Measurements from ENCODE around the gene RFX4. TPM values are rescaled to one million over a fixed set of nuclear protein-coding genes. Genes with fewer than 3 reads are reported as not detected.

RFX4 gene
- total RNA-seq, 1 experiment from 2014 or later: not detected

DNA sequence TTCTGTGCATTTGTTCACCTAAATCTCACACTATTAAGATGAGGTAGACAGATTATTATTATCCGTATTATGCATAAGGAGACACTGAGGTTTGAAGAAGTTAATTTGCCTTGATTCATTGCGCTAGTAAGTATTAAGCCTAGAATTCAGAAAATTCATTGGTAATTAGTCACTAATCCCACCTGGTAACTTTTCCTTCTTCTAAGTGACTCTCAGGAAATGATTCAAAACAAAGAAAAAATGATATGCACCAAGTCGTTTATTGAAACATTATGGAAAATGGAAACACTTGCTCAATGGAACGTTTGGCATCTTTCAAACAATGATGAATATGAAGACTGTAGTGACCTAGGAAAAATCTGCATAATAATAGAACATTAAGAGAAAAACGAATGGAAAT, 15.2 kb downstream of the RFX4 start:
- DNase-seq (ENCODE audit: low spot score): no peak
- no TSS peak for BruUV-seq (replicated peaks)
- H3K27me3 ChIP-seq (replicated peaks; ENCODE audit: insufficient read depth, low read depth, low read length, poor library complexity): peaks cover 26% of the 10 kb centered on the region
- intact Hi-C loops (cut with micrococcal nuclease; ENCODE audit: unreplicated experiment): no loop called here
- POLR2A ChIA-PET (ENCODE audit: low non-redundant PET): no interaction called here
- CTCF ChIA-PET: no interaction called here
- H3K4me3 ChIP-seq (ENCODE audit: low read depth, low read length, poor library complexity, severe bottlenecking): no peak overlapping the region
- no peaks in the 10 kb centered on the region for H3K9me3 ChIP-seq (ENCODE audit: low read depth, low read length, poor library complexity, severe bottlenecking)
- H3K27ac ChIP-seq (ENCODE audit: low read depth, low read length, poor library complexity, severe bottlenecking): no peak overlapping the region
- H3K4me1 ChIP-seq (ENCODE audit: insufficient read depth, low read length, poor library complexity, severe bottlenecking): no peaks in the 10 kb centered on the region
- TF ChIP-seq EZH2 (IDR thresholded peaks at IDR 0.05; ENCODE audit: borderline replicate concordance, low read depth, low read length, poor library complexity, severe bottlenecking): no peak
- TF ChIP-seq, protein P1, sequence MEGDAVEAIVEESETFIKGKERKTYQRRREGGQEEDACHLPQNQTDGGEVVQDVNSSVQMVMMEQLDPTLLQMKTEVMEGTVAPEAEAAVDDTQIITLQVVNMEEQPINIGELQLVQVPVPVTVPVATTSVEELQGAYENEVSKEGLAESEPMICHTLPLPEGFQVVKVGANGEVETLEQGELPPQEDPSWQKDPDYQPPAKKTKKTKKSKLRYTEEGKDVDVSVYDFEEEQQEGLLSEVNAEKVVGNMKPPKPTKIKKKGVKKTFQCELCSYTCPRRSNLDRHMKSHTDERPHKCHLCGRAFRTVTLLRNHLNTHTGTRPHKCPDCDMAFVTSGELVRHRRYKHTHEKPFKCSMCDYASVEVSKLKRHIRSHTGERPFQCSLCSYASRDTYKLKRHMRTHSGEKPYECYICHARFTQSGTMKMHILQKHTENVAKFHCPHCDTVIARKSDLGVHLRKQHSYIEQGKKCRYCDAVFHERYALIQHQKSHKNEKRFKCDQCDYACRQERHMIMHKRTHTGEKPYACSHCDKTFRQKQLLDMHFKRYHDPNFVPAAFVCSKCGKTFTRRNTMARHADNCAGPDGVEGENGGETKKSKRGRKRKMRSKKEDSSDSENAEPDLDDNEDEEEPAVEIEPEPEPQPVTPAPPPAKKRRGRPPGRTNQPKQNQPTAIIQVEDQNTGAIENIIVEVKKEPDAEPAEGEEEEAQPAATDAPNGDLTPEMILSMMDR (conservative IDR thresholded peaks at IDR 0.05; ENCODE audit: low read depth, low read length): no peak
- no peaks in the 10 kb centered on the region for H3K36me3 ChIP-seq (ENCODE audit: insufficient read depth, low read length, poor library complexity, severe bottlenecking)

DNA sequence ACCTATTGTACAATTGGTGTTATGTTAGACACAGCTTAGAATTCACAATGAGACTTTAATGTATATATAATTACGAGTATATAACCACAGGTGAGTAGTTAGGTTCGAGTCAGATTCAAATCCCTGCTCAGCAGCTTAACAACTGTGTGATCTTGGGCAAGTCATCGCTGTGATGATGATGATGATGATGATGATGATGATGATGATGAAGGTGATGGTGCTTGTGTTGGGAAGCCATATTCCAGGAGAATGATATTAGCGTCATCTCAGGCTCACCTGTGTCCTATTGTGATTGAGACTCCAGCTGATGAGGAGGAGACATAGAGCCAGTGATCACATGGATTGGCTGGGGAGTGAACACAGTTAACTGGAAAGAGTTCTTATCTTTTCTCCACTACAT, 16.5 kb downstream of the RFX4 start:
- H3K9me3 ChIP-seq (ENCODE audit: low read depth, low read length, poor library complexity, severe bottlenecking): no peaks in the 10 kb centered on the region
- intact Hi-C loops (cut with micrococcal nuclease; ENCODE audit: unreplicated experiment): no loop called here
- ChIA-PET CTCF (no interaction called here), POLR2A (ENCODE audit: low non-redundant PET) (no interaction called here)
- no peaks in the 10 kb centered on the region for H3K4me1 ChIP-seq (ENCODE audit: insufficient read depth, low read length, poor library complexity, severe bottlenecking)
- H3K36me3 ChIP-seq (ENCODE audit: insufficient read depth, low read length, poor library complexity, severe bottlenecking): no peaks in the 10 kb centered on the region
- TF ChIP-seq EZH2 (IDR thresholded peaks at IDR 0.05; ENCODE audit: borderline replicate concordance, low read depth, low read length, poor library complexity, severe bottlenecking): no peak
- TF ChIP-seq, protein P1 (conservative IDR thresholded peaks at IDR 0.05; ENCODE audit: low read depth, low read length): no peak
- BruUV-seq (replicated peaks): no TSS peak
- DNase-seq (ENCODE audit: low spot score): no peak
- H3K27ac ChIP-seq (ENCODE audit: low read depth, low read length, poor library complexity, severe bottlenecking): no peak overlapping the region
- peaks cover 15% of the 10 kb centered on the region for H3K27me3 ChIP-seq (replicated peaks; ENCODE audit: insufficient read depth, low read depth, low read length, poor library complexity)
- no peak overlapping the region for H3K4me3 ChIP-seq (ENCODE audit: low read depth, low read length, poor library complexity, severe bottlenecking)

DNA sequence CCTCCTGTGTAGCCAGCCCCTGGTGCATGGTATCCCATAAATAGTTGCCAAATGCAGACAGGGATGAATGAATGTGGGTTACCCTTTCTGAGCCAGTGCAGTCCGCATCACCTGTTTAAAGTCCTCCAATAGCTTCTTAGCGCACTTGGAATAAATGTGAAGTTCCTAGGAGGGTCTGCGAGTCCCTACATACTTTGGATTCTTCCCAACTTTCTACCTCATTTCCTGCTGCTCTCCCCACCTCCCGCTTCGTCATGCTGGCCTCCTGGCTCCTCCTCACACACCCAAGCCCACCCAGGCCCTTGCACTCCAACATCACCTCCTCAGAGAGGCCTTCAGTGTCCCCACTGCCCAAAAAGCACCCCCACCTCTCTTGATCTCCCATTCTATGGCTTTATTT, 17.7 kb downstream of the RFX4 start:
- CTCF ChIA-PET: no interaction called here
- Histone ChIP-seq H3K36me3 (ENCODE audit: insufficient read depth, low read length, poor library complexity, severe bottlenecking) (no peaks in the 10 kb centered on the region), H3K27ac (ENCODE audit: low read depth, low read length, poor library complexity, severe bottlenecking) (no peak overlapping the region), H3K4me3 (ENCODE audit: low read depth, low read length, poor library complexity, severe bottlenecking) (no peak overlapping the region), H3K9me3 (ENCODE audit: low read depth, low read length, poor library complexity, severe bottlenecking) (no peaks in the 10 kb centered on the region), H3K4me1 (ENCODE audit: insufficient read depth, low read length, poor library complexity, severe bottlenecking) (no peaks in the 10 kb centered on the region), H3K27me3 (replicated peaks; ENCODE audit: insufficient read depth, low read depth, low read length, poor library complexity) (peaks cover 9% of the 10 kb centered on the region)
- POLR2A ChIA-PET (ENCODE audit: low non-redundant PET): no interaction called here
- intact Hi-C loops (cut with micrococcal nuclease; ENCODE audit: unreplicated experiment): no loop called here
- DNase-seq (ENCODE audit: low spot score): no peak
- no TSS peak for BruUV-seq (replicated peaks)
- TF ChIP-seq, protein P1 (conservative IDR thresholded peaks at IDR 0.05; ENCODE audit: low read depth, low read length): no peak
- TF ChIP-seq EZH2 (IDR thresholded peaks at IDR 0.05; ENCODE audit: borderline replicate concordance, low read depth, low read length, poor library complexity, severe bottlenecking): no peak

Measured in A673 (cell line).